ENCODE data around the gene ATRN.

Gene ATRN

DNA sequence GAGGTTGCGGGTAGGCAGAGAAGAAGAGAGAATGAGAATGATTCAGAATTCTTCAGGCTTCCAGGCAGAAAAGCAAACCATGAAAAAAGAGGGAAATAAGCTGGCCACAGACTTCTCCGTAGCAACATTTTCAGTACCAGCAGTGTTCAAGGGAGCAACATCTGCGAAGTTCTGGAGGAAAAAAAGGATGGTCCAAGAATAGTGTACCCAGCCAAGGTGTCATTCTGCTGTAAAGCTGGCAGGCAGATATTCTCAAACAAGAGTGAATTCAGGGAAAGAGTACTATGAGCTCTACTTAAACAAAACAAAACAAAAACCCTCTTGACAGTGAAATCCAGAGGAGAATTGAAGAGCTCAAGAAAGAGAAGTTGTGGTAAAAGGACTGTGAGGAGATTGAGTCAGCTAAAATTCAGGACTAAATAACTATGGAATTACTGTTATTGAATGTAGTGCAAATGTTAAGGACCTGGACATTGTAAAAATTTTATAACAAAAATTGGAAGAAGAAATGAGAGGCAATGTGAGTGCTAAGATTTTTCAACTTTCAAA, 86.5 kb downstream of the ATRN start:
- Histone ChIP-seq H3K27ac (ENCODE audit: low read length, poor library complexity, severe bottlenecking) (no peak overlapping the region), H2BK12ac (ENCODE audit: low read length in 2 of 2) (no peak overlapping the region), H3K18ac (ENCODE audit: low read depth in 1 of 2, low read length in 2 of 2) (no peak overlapping the region), H2BK15ac (ENCODE audit: low read depth, poor library complexity, severe bottlenecking) (no peak overlapping the region), H3K4ac (ENCODE audit: low read depth in 1 of 2, low read length in 2 of 2) (no peak overlapping the region), H3K14ac (ENCODE audit: low read length in 2 of 2) (no peak overlapping the region), H2BK120ac (ENCODE audit: low read depth, low read length) (no peak overlapping the region), H3K9ac (ENCODE audit: low read length) (no peak overlapping the region), H2BK5ac (ENCODE audit: low read depth, low read length, poor library complexity, severe bottlenecking) (no peak overlapping the region), H2AFZ (ENCODE audit: low read depth, low read length) (no peak overlapping the region), H2AK5ac (ENCODE audit: low read length, severe bottlenecking) (no peak overlapping the region), H4K8ac (ENCODE audit: low read length) (no peak overlapping the region), H4K91ac (ENCODE audit: low read length) (no peak overlapping the region), H3K27me3 (ENCODE audit: control insufficient read depth in 1 of 2, insufficient read depth in 1 of 2, low read length in 2 of 2) (no peaks in the 10 kb centered on the region), H3K9me3 (ENCODE audit: control insufficient read depth, low read length) (no peaks in the 10 kb centered on the region), H3K36me3 (ENCODE audit: control insufficient read depth in 1 of 2, insufficient read depth in 2 of 2, low read depth in 1 of 2, low read length in 2 of 2) (peaks cover 3 to 15% of the 10 kb centered on the region in 2 experiments), H3K79me1 (replicated peaks; ENCODE audit: low read length, poor library complexity, severe bottlenecking) (peaks cover 9% of the 10 kb centered on the region), H3K4me1 (ENCODE audit: control insufficient read depth, insufficient read depth, low read depth, low read length) (no peaks in the 10 kb centered on the region), H3K4me2 (ENCODE audit: low read length, poor library complexity, severe bottlenecking) (no peak overlapping the region), H3K4me3 (ENCODE audit: insufficient read depth in 1 of 2, low read depth in 1 of 2, low read length in 2 of 2) (no peak overlapping the region), H3K23ac (ENCODE audit: low read length in 2 of 2) (no peak overlapping the region)
- WGBS: 99% methylated on average over 3 of the region's 3 CpGs
- no peak for DNase-seq

DNA sequence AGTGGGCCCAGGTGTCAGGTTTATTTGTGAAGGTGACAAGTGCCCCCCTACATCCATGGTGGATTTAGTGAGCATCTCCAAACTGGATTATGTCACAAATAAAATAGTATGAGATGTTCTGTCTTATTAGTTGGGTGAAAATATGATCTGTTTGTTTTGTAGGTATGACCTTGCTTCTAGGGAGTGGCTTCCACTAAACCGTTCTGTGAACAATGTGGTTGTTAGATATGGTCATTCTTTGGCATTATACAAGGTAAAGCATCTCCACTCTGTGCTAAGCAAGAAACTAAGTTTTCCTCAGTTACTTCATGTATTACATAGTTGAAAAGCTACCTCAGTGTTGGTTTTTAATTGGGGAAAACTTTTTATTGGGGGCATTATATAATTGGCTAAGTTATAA, 88.4 kb downstream of the ATRN start:
- 100% methylated on average over 1 of the region's 1 CpG for WGBS
- H3K18ac ChIP-seq (ENCODE audit: low read depth in 1 of 2, low read length in 2 of 2): no peak overlapping the region
- H3K27me3 ChIP-seq (ENCODE audit: control insufficient read depth in 1 of 2, insufficient read depth in 1 of 2, low read length in 2 of 2): no peaks in the 10 kb centered on the region
- no peak overlapping the region for H3K14ac ChIP-seq (ENCODE audit: low read length in 2 of 2)
- H3K23ac ChIP-seq (ENCODE audit: low read length in 2 of 2): no peak overlapping the region
- no peak overlapping the region for H2BK120ac ChIP-seq (ENCODE audit: low read depth, low read length)
- no peak overlapping the region for H3K4ac ChIP-seq (ENCODE audit: low read depth in 1 of 2, low read length in 2 of 2)
- no peak overlapping the region for H2AK5ac ChIP-seq (ENCODE audit: low read length, severe bottlenecking)
- H2AFZ ChIP-seq (ENCODE audit: low read depth, low read length): no peak overlapping the region
- H4K91ac ChIP-seq (ENCODE audit: low read length): no peak overlapping the region
- H3K79me1 ChIP-seq (replicated peaks; ENCODE audit: low read length, poor library complexity, severe bottlenecking): peaks cover 5% of the 10 kb centered on the region
- no peak overlapping the region for H2BK12ac ChIP-seq (ENCODE audit: low read length in 2 of 2)
- H4K8ac ChIP-seq (ENCODE audit: low read length): no peak overlapping the region
- H3K9me3 ChIP-seq (ENCODE audit: control insufficient read depth, low read length): no peaks in the 10 kb centered on the region
- no peak overlapping the region for H3K4me2 ChIP-seq (ENCODE audit: low read length, poor library complexity, severe bottlenecking)
- H3K36me3 ChIP-seq (ENCODE audit: control insufficient read depth in 1 of 2, insufficient read depth in 2 of 2, low read depth in 1 of 2, low read length in 2 of 2): peaks cover 3 to 18% of the 10 kb centered on the region in 2 experiments
- no peak overlapping the region for H3K27ac ChIP-seq (ENCODE audit: low read length, poor library complexity, severe bottlenecking)
- no peak overlapping the region for H3K4me3 ChIP-seq (ENCODE audit: insufficient read depth in 1 of 2, low read depth in 1 of 2, low read length in 2 of 2)
- no peak overlapping the region for H2BK15ac ChIP-seq (ENCODE audit: low read depth, poor library complexity, severe bottlenecking)
- H3K9ac ChIP-seq (ENCODE audit: low read length): no peak overlapping the region
- H2BK5ac ChIP-seq (ENCODE audit: low read depth, low read length, poor library complexity, severe bottlenecking): no peak overlapping the region
- no peak for DNase-seq
- no peaks in the 10 kb centered on the region for H3K4me1 ChIP-seq (ENCODE audit: control insufficient read depth, insufficient read depth, low read depth, low read length)

DNA sequence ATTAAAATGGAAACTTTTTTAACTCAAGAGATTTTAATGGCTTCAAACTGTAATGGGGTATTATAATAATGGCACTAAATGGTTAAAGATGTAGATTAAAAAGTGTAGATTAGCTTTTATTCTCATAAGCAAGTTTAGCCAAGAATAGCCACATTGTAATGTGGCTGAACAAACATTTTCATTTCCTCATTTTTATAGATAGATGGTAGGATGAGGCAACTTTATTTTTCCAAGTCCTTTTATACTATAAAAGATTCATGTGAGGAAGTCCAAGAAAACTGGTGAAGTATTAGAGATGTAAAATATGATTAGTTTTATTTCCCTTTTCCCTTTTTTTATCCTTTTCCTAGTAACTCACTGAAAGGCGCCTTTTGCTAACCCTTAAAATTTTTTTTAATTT, 88.8 kb downstream of the ATRN start:
- Histone ChIP-seq H3K18ac (ENCODE audit: low read depth in 1 of 2, low read length in 2 of 2) (no peak overlapping the region), H2BK15ac (ENCODE audit: low read depth, poor library complexity, severe bottlenecking) (no peak overlapping the region)
- no CpG with 5 or more reads among the region's 1 CpG for WGBS

DNA sequence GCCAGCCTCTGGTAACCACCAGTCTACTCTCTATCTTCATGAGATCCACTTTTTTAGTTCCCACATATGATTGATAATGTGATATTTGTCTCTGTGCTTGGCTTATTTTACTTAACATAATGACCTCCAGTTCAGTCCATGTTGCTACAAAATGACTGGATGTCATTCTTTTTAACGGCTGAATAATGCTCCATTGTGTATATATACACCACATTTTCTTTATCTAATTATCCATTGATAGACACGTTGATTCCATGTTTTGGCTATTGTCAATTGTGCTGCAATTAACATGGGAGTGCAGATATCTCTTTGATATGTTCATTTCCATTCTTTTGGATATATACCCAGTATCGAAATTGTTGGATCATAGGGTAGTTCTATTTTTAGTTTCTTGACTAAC, 89.3 kb downstream of the ATRN start:
- Histone ChIP-seq H3K9ac (ENCODE audit: low read length) (no peak overlapping the region), H2BK12ac (ENCODE audit: low read length in 2 of 2) (no peak overlapping the region), H3K36me3 (ENCODE audit: control insufficient read depth in 1 of 2, insufficient read depth in 2 of 2, low read depth in 1 of 2, low read length in 2 of 2) (peaks cover 3 to 24% of the 10 kb centered on the region in 2 experiments), H3K4me3 (ENCODE audit: insufficient read depth in 1 of 2, low read depth in 1 of 2, low read length in 2 of 2) (no peak overlapping the region), H2BK120ac (ENCODE audit: low read depth, low read length) (no peak overlapping the region), H2BK5ac (ENCODE audit: low read depth, low read length, poor library complexity, severe bottlenecking) (no peak overlapping the region), H3K4me1 (ENCODE audit: control insufficient read depth, insufficient read depth, low read depth, low read length) (no peaks in the 10 kb centered on the region), H3K27ac (ENCODE audit: low read length, poor library complexity, severe bottlenecking) (no peak overlapping the region), H3K14ac (ENCODE audit: low read length in 2 of 2) (no peak overlapping the region), H3K23ac (ENCODE audit: low read length in 2 of 2) (no peak overlapping the region), H3K9me3 (ENCODE audit: control insufficient read depth, low read length) (no peaks in the 10 kb centered on the region), H3K4me2 (ENCODE audit: low read length, poor library complexity, severe bottlenecking) (no peak overlapping the region), H4K8ac (ENCODE audit: low read length) (no peak overlapping the region), H2AK5ac (ENCODE audit: low read length, severe bottlenecking) (no peak overlapping the region), H2BK15ac (ENCODE audit: low read depth, poor library complexity, severe bottlenecking) (no peak overlapping the region), H2AFZ (ENCODE audit: low read depth, low read length) (no peak overlapping the region), H3K4ac (ENCODE audit: low read depth in 1 of 2, low read length in 2 of 2) (no peak overlapping the region), H3K27me3 (ENCODE audit: control insufficient read depth in 1 of 2, insufficient read depth in 1 of 2, low read length in 2 of 2) (no peaks in the 10 kb centered on the region), H3K79me1 (replicated peaks; ENCODE audit: low read length, poor library complexity, severe bottlenecking) (peaks cover 5% of the 10 kb centered on the region), H4K91ac (ENCODE audit: low read length) (no peak overlapping the region), H3K18ac (ENCODE audit: low read depth in 1 of 2, low read length in 2 of 2) (no peak overlapping the region)
- 100% methylated on average over 1 of the region's 3 CpGs for WGBS
- DNase-seq: no peak

More for the DNA sequence above, 88.8 kb downstream of the ATRN start:
- no peak overlapping the region for H4K91ac ChIP-seq (ENCODE audit: low read length)
- no peak overlapping the region for H2BK5ac ChIP-seq (ENCODE audit: low read depth, low read length, poor library complexity, severe bottlenecking)
- H3K4me1 ChIP-seq (ENCODE audit: control insufficient read depth, insufficient read depth, low read depth, low read length): no peaks in the 10 kb centered on the region
- no peaks in the 10 kb centered on the region for H3K9me3 ChIP-seq (ENCODE audit: control insufficient read depth, low read length)
- H3K36me3 ChIP-seq (ENCODE audit: control insufficient read depth in 1 of 2, insufficient read depth in 2 of 2, low read depth in 1 of 2, low read length in 2 of 2): peaks cover 3 to 21% of the 10 kb centered on the region in 2 experiments
- H3K9ac ChIP-seq (ENCODE audit: low read length): no peak overlapping the region
- H3K27ac ChIP-seq (ENCODE audit: low read length, poor library complexity, severe bottlenecking): no peak overlapping the region
- no peak overlapping the region for H2AFZ ChIP-seq (ENCODE audit: low read depth, low read length)
- H3K4ac ChIP-seq (ENCODE audit: low read depth in 1 of 2, low read length in 2 of 2): no peak overlapping the region
- H2BK120ac ChIP-seq (ENCODE audit: low read depth, low read length): no peak overlapping the region
- no peak overlapping the region for H3K4me2 ChIP-seq (ENCODE audit: low read length, poor library complexity, severe bottlenecking)
- H3K79me1 ChIP-seq (replicated peaks; ENCODE audit: low read length, poor library complexity, severe bottlenecking): peaks cover 5% of the 10 kb centered on the region
- H2AK5ac ChIP-seq (ENCODE audit: low read length, severe bottlenecking): no peak overlapping the region
- no peak overlapping the region for H3K23ac ChIP-seq (ENCODE audit: low read length in 2 of 2)
- no peak overlapping the region for H3K14ac ChIP-seq (ENCODE audit: low read length in 2 of 2)
- no peaks in the 10 kb centered on the region for H3K27me3 ChIP-seq (ENCODE audit: control insufficient read depth in 1 of 2, insufficient read depth in 1 of 2, low read length in 2 of 2)
- no peak overlapping the region for H4K8ac ChIP-seq (ENCODE audit: low read length)
- H3K4me3 ChIP-seq (ENCODE audit: insufficient read depth in 1 of 2, low read depth in 1 of 2, low read length in 2 of 2): no peak overlapping the region
- H2BK12ac ChIP-seq (ENCODE audit: low read length in 2 of 2): no peak overlapping the region
- no peak for DNase-seq

All from mesenchymal stem cell (in vitro differentiated cells and primary cell).